Activated CD8-positive, alpha-beta T cell treated with anti-CD3 and anti-CD28 coated beads for 36 hours (primary cell): Measurements from ENCODE around the gene AGXT2. TPM values are rescaled to one million over a fixed set of nuclear protein-coding genes. Genes with fewer than 3 reads are reported as not detected.

Source experiments
- ATAC-seq: fragments of 200-7000 bp; cut with Tn5 transposase; one replicate; pipeline ENCODE4 v1.10.0; 2021; ENCODE audit warnings: mild to moderate bottlenecking, moderate library complexity
- CTCF ChIA-PET: fragments of 350-600 bp; sonication (Branson Sonifier 250); formaldehyde crosslinking; loops from one replicate; lab custom pipeline; 2021; ENCODE audit warnings: antibody characterized with exemption; lab: Charles Lee
- POLR2A ChIA-PET: fragments of 350-600 bp; sonication (Branson Sonifier 250); formaldehyde crosslinking; loops from one replicate; lab custom pipeline; 2021; ENCODE audit warnings: antibody characterized with exemption; lab: Charles Lee
- DNase-seq: peaks from one replicate; pipeline ENCODE4 v3.0.0-alpha.2; 2020
- H3K27ac Mint-ChIP-seq: one replicate; pipeline ENCODE4 v1.8.0; 2021; ENCODE audit warnings: mild to moderate bottlenecking, mixed read lengths
- H3K27me3 Mint-ChIP-seq: one replicate; pipeline ENCODE4 v1.8.0; 2021; ENCODE audit warnings: mixed read lengths
- H3K36me3 Mint-ChIP-seq: one replicate; pipeline ENCODE4 v1.8.0; 2021; ENCODE audit warnings: low read depth, mixed read lengths
- H3K4me1 Mint-ChIP-seq: one replicate; pipeline ENCODE4 v1.8.0; 2021; ENCODE audit warnings: low read depth, mixed read lengths
- H3K4me3 Mint-ChIP-seq: one replicate; pipeline ENCODE4 v1.8.0; 2021; ENCODE audit warnings: mild to moderate bottlenecking, moderate library complexity, mixed read lengths
- H3K9me3 Mint-ChIP-seq: one replicate; pipeline ENCODE4 v1.8.0; 2021; ENCODE audit warnings: mixed read lengths
- CTCF ChIP-seq: fragments of 200-600 bp; IDR thresholded peaks from one replicate; pipeline ENCODE4 v1.8.0; 2022; ENCODE audit warnings: antibody characterized with exemption, mild to moderate bottlenecking
- intact Hi-C: fragments of 100-400 bp; cut with micrococcal nuclease; formaldehyde crosslinking; loops from one replicate; pipeline ENCODE4 v1.10.0; 2022
- total RNA-seq, 2 experiments: library from RNA; stranded (reverse); gene quantifications; one replicate each; pipeline ENCODE4 v1.2.3, GENCODE V29; 2021

AGXT2 gene
- total RNA-seq, 2 experiments from 2014 or later, result not detected

GRCh38 chr5:35009019-35009418 is 38.7 kb downstream of the AGXT2 start:
- ATAC-seq (no peak), DNase-seq (no peak)
- Mint-ChIP-seq H3K4me3 (no peak overlapping the region), H3K27ac (no peak overlapping the region), H3K36me3 (no peaks in the 10 kb centered on the region), H3K9me3 (peaks cover 2% of the 10 kb centered on the region), H3K4me1 (no peaks in the 10 kb centered on the region), H3K27me3 (peaks cover 21% of the 10 kb centered on the region)
- no peak for TF ChIP-seq CTCF
- ChIA-PET CTCF (no interaction called here), POLR2A (no interaction called here)
- intact Hi-C loops, result loop anchor here (10.0 kb wide), 1 partner anchor 514 kb away; no protein-coding TSS in a partner anchor

- Mint-ChIP-seq H3K4me3 (no peak overlapping the region), H3K4me1 (no peaks in the 10 kb centered on the region), H3K36me3 (no peaks in the 10 kb centered on the region), H3K27me3 (peaks cover 27% of the 10 kb centered on the region), H3K9me3 (peaks cover 2% of the 10 kb centered on the region), H3K27ac (no peak overlapping the region)
- TF ChIP-seq CTCF, result no peak
- no peak for DNase-seq
- intact Hi-C loops, result loop anchor here (10.0 kb wide), 1 partner anchor 510 kb away; no protein-coding TSS in a partner anchor
- POLR2A ChIA-PET, result no interaction called here
- CTCF ChIA-PET, result interaction anchor here (0.7 to 3.7 kb wide), 5 partner anchors 47 to 519 kb away, joined by 3 to 41 read pairs (median 4); no protein-coding TSS in a partner anchor
- ATAC-seq, result no peak
Measured at GRCh38 chr5:35004771-35005170, 43.0 kb downstream of the AGXT2 start.

- intact Hi-C loops, result loop anchor here (10.0 kb wide), 1 partner anchor 509 kb away; no protein-coding TSS in a partner anchor
- peaks cover 2% of the 10 kb centered on the region for H3K9me3 Mint-ChIP-seq
- TF ChIP-seq CTCF, result no peak
- no peaks in the 10 kb centered on the region for H3K4me1 Mint-ChIP-seq
- peaks cover 25% of the 10 kb centered on the region for H3K27me3 Mint-ChIP-seq
- POLR2A ChIA-PET, result no interaction called here
- CTCF ChIA-PET, result interaction anchor here (0.7 to 4.1 kb wide), 20 partner anchors 11 to 1149 kb away, joined by 3 to 41 read pairs (median 4); no protein-coding TSS in a partner anchor
- no peaks in the 10 kb centered on the region for H3K36me3 Mint-ChIP-seq
- H3K4me3 Mint-ChIP-seq, result no peak overlapping the region
- DNase-seq (no peak), ATAC-seq (no peak)
- no peak overlapping the region for H3K27ac Mint-ChIP-seq
Measured at GRCh38 chr5:35004200-35004599, 43.5 kb downstream of the AGXT2 start.

GRCh38 chr5:35003018-35003957 is 44.5 kb downstream of the AGXT2 start:
- intact Hi-C loops, result loop anchor here (10.0 kb wide), 1 partner anchor 508 kb away; no protein-coding TSS in a partner anchor
- ChIA-PET CTCF (interaction anchor here (0.6 to 4.1 kb wide), 33 partner anchors 9 to 1150 kb away, joined by 3 to 41 read pairs (median 3); no protein-coding TSS in a partner anchor), POLR2A (interaction anchor here (1.0 kb wide), 1 partner anchor 88 kb away, joined by 4 read pairs; the partner anchor contains the start of genes BRIX1 and RAD1)
- no peaks in the 10 kb centered on the region for H3K36me3 Mint-ChIP-seq
- no peak overlapping the region for H3K27ac Mint-ChIP-seq
- peak; percentile 92 for TF ChIP-seq CTCF
- peaks cover 21% of the 10 kb centered on the region for H3K27me3 Mint-ChIP-seq
- peak; percentile 77 for ATAC-seq
- no peaks in the 10 kb centered on the region for H3K4me1 Mint-ChIP-seq
- peaks cover 2% of the 10 kb centered on the region for H3K9me3 Mint-ChIP-seq
- DNase-seq, result peak; percentile 73
- no peak overlapping the region for H3K4me3 Mint-ChIP-seq
